ENCODE measurements around the gene EPG5.
"Not testable (repeated sequence)": the region's sequence is repeated elsewhere in the genome, so short reads cannot be mapped to it uniquely, and the experiment has no call there.

DNA sequence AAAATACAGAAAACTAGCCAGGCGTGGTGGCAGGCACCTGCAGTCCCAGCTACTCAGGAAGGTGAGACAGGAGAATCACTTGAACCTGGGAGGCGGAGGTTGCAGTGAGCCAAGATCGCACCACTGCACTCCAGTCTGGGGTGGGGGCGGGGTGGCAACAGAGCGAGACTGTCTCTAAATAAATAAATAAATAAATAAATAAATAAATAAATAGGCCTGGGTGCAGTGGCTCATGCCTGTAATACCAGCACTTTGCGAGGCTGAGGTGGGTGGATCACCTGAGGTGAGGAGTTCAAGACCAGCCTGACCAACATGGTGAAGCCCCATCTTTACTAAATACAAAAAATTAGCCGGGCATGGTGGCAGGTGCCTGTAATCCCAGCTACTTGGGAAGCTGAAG is 7.6 kb downstream of the EPG5 start:
- not testable (repeated sequence) for TF ChIP-seq YY1 (IDR thresholded peaks at IDR 0.05; ENCODE audit: insufficient read depth, insufficient read length); SUZ12 (IDR thresholded peaks at IDR 0.05; ENCODE audit: extremely low read depth, insufficient read depth, insufficient read length); ZNF274 (IDR thresholded peaks at IDR 0.05; ENCODE audit: low read depth, low read length)
